Esophagus squamous epithelium (tissue), 4 donors: ENCODE data around the gene ARHGEF12.

ENCODE experiments used
- CTCF ChIP-seq, 6 experiments: fragments of 450-650 bp in 4 of 6; fragments of 200-600 bp in 2 of 6; sonication (generic) in 2 of 6; IDR thresholded peaks; one replicate each; pipeline ENCODE4 v1.5.1; 2016 to 2019; ENCODE audit warnings: antibody characterized with exemption in 6 of 6, mild to moderate bottlenecking in 4 of 6, moderate library complexity in 4 of 6
- POLR2A ChIP-seq, 4 donors: fragments of 450-650 bp; IDR thresholded peaks; one replicate each; pipeline ENCODE4 v1.6.1; 2017; ENCODE audit warnings: antibody characterized with exemption in 4 of 4, mild to moderate bottlenecking in 4 of 4, moderate library complexity in 3 of 4

- TF ChIP-seq POLR2A (IDR thresholded peaks at IDR 0.05) (no peak), CTCF (IDR thresholded peaks at IDR 0.05) (no peak)
Measured at GRCh38 chr11:120400564-120401364, 64.6 kb downstream of the ARHGEF12 start.
